ENCODE measurements around the gene RPL39L. TPM values are rescaled to one million over a fixed set of nuclear protein-coding genes. Genes with fewer than 3 reads are reported as not detected.

The RPL39L gene
- total and polyA plus RNA-seq, 2 of the 4 experiments (the other 2 are of a cell fraction): 18.1 to 34.6 TPM

GRCh38 chr3:187131981-187132380 is 7.3 kb downstream of the RPL39L start:
- Histone ChIP-seq H3K9me3 (ENCODE audit: control insufficient read depth, insufficient read depth, low read length) (no peaks in the 10 kb centered on the region), H3K79me1 (ENCODE audit: low read depth in 1 of 2, low read length in 2 of 2) (peaks cover 20 to 38% of the 10 kb centered on the region in 2 experiments), H2AFZ (replicated peaks; ENCODE audit: low read length, poor library complexity) (no peak overlapping the region), H3K18ac (ENCODE audit: low read depth, low read length) (no peak overlapping the region), H3K23ac (ENCODE audit: low read depth, low read length) (no peak overlapping the region), H3K4me2 (ENCODE audit: low read depth, low read length) (no peak overlapping the region), H3K14ac (replicated peaks; ENCODE audit: low read depth, low read length) (no peak overlapping the region), H4K91ac (ENCODE audit: insufficient read depth, low read depth, low read length) (no peak overlapping the region), H2BK5ac (ENCODE audit: low read depth, low read length, poor library complexity, severe bottlenecking) (no peak overlapping the region), H2AK5ac (ENCODE audit: low read depth, low read length) (no peak overlapping the region), H3K9me1 (ENCODE audit: insufficient read depth, low read length) (no peaks in the 10 kb centered on the region; the same call in 1 of the 2 replicates), H4K5ac (ENCODE audit: low read depth, low read length) (no peak overlapping the region), H2BK120ac (ENCODE audit: low read depth, low read length) (no peak overlapping the region), H3K56ac (ENCODE audit: extremely low read depth, insufficient read depth, low read length) (no peak overlapping the region), H3K4ac (ENCODE audit: low read depth, low read length) (no peak overlapping the region), H2BK15ac (ENCODE audit: low read depth, low read length) (no peak overlapping the region), H4K8ac (ENCODE audit: low read depth in 2 of 2, low read length in 2 of 2) (no peak overlapping the region), H2AK9ac (replicated peaks; ENCODE audit: low read depth, low read length, poor library complexity) (no peak overlapping the region), H3K27me3 (ENCODE audit: control insufficient read depth, insufficient read depth, low read length) (no peaks in the 10 kb centered on the region), H3K36me3 (ENCODE audit: control insufficient read depth, insufficient read depth, low read length) (no peaks in the 10 kb centered on the region), H3K27ac (ENCODE audit: insufficient read depth, low read length) (no peak overlapping the region), H3K9ac (ENCODE audit: low read depth, low read length) (no peak overlapping the region), H2BK20ac (ENCODE audit: low read depth, low read length) (no peak overlapping the region), H3K4me1 (ENCODE audit: control insufficient read depth, insufficient read depth, low read length) (0 out of 2 replicates have a peak, but pooled peaks cover 2% of the 10 kb centered on the region), H4K20me1 (ENCODE audit: insufficient read depth, low read length) (no peaks in the 10 kb centered on the region), H3K4me3 (ENCODE audit: insufficient read depth, low read depth, low read length) (no peak overlapping the region)
- ChIA-PET CTCF (no interaction called here), POLR2A (ENCODE audit: unreplicated experiment) (no interaction called here)
- DNase-seq (peak; percentile 6), ATAC-seq (ENCODE audit: low read depth) (no peak)
- no CpG with 5 or more reads among the region's 3 CpGs for WGBS, 2 experiments (ENCODE audit: extremely low coverage in 2 of 2, insufficient read length in 1 of 2)
- in situ Hi-C loops (cut with MboI; ENCODE audit: low sequenced_read_pairs) (no loop called here), dilution Hi-C loops (cut with HindIII; ENCODE audit: low sequenced_read_pairs, unreplicated experiment) (no loop called here), intact Hi-C loops (cut with micrococcal nuclease) (no loop called here)
- no TSS peak for BruUV-seq (replicated peaks)
- TF ChIP-seq POLR2A (IDR thresholded peaks at IDR 0.05; ENCODE audit: low read depth, low read length) (no peak), BHLHE40 (IDR thresholded peaks at IDR 0.05; ENCODE audit: low read depth, low read length) (no peak), MXI1 (IDR thresholded peaks at IDR 0.05; ENCODE audit: borderline replicate concordance, low read depth, low read length) (no peak), MAZ (IDR thresholded peaks at IDR 0.05; ENCODE audit: borderline replicate concordance, low read depth, low read length) (no peak), CTCF (conservative IDR thresholded peaks at IDR 0.05; ENCODE audit: low read depth, low read length) (no peak), FOS (IDR thresholded peaks at IDR 0.05; ENCODE audit: low read depth, low read length) (no peak), CEBPB (IDR thresholded peaks at IDR 0.05; ENCODE audit: low read depth, low read length) (no peak), CHD1 (IDR thresholded peaks at IDR 0.05; ENCODE audit: low read depth, low read length) (no peak), RAD21 (IDR thresholded peaks at IDR 0.05; ENCODE audit: low read length) (no peak), SMC3 (IDR thresholded peaks at IDR 0.05; ENCODE audit: low read depth, low read length) (no peak)
- TF ChIP-seq, protein P1, sequence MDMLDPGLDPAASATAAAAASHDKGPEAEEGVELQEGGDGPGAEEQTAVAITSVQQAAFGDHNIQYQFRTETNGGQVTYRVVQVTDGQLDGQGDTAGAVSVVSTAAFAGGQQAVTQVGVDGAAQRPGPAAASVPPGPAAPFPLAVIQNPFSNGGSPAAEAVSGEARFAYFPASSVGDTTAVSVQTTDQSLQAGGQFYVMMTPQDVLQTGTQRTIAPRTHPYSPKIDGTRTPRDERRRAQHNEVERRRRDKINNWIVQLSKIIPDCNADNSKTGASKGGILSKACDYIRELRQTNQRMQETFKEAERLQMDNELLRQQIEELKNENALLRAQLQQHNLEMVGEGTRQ (IDR thresholded peaks at IDR 0.05; ENCODE audit: low read depth, low read length): no peak

Measured in IMR-90 (cell line).